Cardiac atrium fibroblast (primary cell): ENCODE measurements around the gene BLOC1S1. TPM values are rescaled to one million over a fixed set of nuclear protein-coding genes. Genes with fewer than 3 reads are reported as not detected.

Experiments
- total RNA-seq: library from RNA; depleted of rRNA; stranded (reverse); fragments of >200 nt; gene quantifications from 2 replicates; pipeline ENCODE4 v1.2.3, GENCODE V29; 2015

The BLOC1S1 gene
- 89.1 and 122 TPM in 2 replicates for total RNA-seq

GRCh38 chr12:55715833-55716581 lies at the start of gene BLOC1S1:
TSS of gene BLOC1S1 (plus strand) at chr12:55716046. CDS start at chr12:55716052, 6 bp downstream.

GRCh38 chr12:55707841-55708694 lies 7.8 kb upstream of the BLOC1S1 start, which contains the start of gene ITGA7:
TSS of gene ITGA7 (minus strand) at chr12:55707904. CDS start at chr12:55707682, 222 bp downstream.

GRCh38 chr12:55720071-55720564 lies 4.3 kb downstream of the BLOC1S1 start, which contains the start of gene RDH5:
TSS of gene RDH5 (plus strand) at chr12:55720393. CDS start at chr12:55721185, 792 bp downstream.

GRCh38 chr12:55728939-55729818 lies 13.3 kb downstream of the BLOC1S1 start, which contains the start of gene CD63:
TSS of gene CD63 (minus strand) at chr12:55729009. CDS start at chr12:55728341, 668 bp downstream.

GRCh38 chr12:55742719-55743405 lies 27.0 kb downstream of the BLOC1S1 start, which contains the start of gene GDF11:
TSS of gene GDF11 (plus strand) at chr12:55743122. CDS start at chr12:55743317, 195 bp downstream.

Other genes starting within 250 kb of the BLOC1S1 start
- gene OR6C70, start 245.9 kb upstream of the BLOC1S1 start, total RNA-seq: not detected in 2 replicates
- not detected in 2 replicates for gene OR6C68, start 223.7 kb upstream of the BLOC1S1 start, total RNA-seq
- not detected in 2 replicates for gene OR6C4, start 166.4 kb upstream of the BLOC1S1 start, total RNA-seq
- gene OR2AP1, start 143.6 kb upstream of the BLOC1S1 start, total RNA-seq: not detected in 2 replicates
- gene OR10P1, start 79.2 kb upstream of the BLOC1S1 start, total RNA-seq: not detected in 2 replicates
- 4.0 and 6.8 TPM in 2 replicates for gene ITGA7, start 8.1 kb upstream of the BLOC1S1 start, total RNA-seq
- gene RDH5, start 4.3 kb downstream of the BLOC1S1 start, total RNA-seq: 7.2 and 10.0 TPM in 2 replicates
- 1,164 and 1,497 TPM in 2 replicates for gene CD63, start 13.0 kb downstream of the BLOC1S1 start, total RNA-seq
- gene GDF11, start 27.1 kb downstream of the BLOC1S1 start, total RNA-seq: 5.6 and 7.1 TPM in 2 replicates
- 73.1 and 79.1 TPM in 2 replicates for gene SARNP, start 101.7 kb downstream of the BLOC1S1 start, total RNA-seq
- 20.4 and 24.9 TPM in 2 replicates for gene ORMDL2, start 102.0 kb downstream of the BLOC1S1 start, total RNA-seq
- 37.4 and 40.2 TPM in 2 replicates for gene DNAJC14, start 113.5 kb downstream of the BLOC1S1 start, total RNA-seq
- 34.8 and 40.3 TPM in 2 replicates for gene MMP19, start 126.9 kb downstream of the BLOC1S1 start, total RNA-seq
- gene PYM1, start 211.8 kb downstream of the BLOC1S1 start, total RNA-seq: 36.5 and 36.8 TPM in 2 replicates
- 22.4 and 34.2 TPM in 2 replicates for gene DGKA, start 215.1 kb downstream of the BLOC1S1 start, total RNA-seq
- 3.1 and 9.9 TPM in 2 replicates for gene PMEL, start 250.0 kb downstream of the BLOC1S1 start, total RNA-seq